Measurements from ENCODE around the gene SART3.

Gene SART3

DNA sequence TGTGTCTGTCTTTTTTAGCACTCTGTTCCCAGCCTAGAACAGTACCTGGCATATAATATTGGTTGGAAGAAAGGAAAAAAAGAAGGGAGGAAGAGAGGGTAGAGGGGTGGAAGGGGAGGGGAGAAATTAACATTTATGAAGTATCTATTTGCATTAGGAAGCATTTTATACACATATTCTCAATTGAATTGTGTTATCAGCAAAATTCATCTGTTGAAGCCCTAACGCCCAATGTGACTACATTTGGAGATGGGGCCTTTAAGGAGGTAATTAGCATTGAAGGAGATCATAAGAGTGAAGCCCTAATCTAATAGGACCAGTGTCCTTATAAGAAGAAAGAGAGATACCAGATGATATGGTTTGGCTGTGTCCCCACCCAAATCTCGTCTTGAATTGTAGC, 76.1 kb downstream of the SART3 start:
- no peak for DNase-seq

DNA sequence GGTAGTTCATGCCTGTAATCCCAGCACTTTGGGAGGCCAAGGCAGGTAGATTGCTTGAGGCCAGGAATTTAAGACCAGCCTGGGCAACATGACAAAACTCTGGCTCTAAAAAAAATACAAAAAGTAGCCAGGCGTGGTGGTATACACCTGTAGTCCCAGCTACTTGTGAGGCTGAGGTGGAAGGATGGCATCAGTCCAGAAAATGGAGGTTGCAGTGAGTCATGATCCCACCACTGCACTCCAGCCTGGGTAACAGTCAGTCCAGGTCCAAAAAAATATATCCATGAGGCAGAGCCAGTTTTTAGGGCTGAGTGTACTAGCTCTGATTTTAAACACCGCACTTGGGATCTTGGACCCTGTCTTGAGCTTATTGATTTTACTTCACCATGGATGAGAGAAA, 76.5 kb downstream of the SART3 start:
- no peak for DNase-seq

DNA sequence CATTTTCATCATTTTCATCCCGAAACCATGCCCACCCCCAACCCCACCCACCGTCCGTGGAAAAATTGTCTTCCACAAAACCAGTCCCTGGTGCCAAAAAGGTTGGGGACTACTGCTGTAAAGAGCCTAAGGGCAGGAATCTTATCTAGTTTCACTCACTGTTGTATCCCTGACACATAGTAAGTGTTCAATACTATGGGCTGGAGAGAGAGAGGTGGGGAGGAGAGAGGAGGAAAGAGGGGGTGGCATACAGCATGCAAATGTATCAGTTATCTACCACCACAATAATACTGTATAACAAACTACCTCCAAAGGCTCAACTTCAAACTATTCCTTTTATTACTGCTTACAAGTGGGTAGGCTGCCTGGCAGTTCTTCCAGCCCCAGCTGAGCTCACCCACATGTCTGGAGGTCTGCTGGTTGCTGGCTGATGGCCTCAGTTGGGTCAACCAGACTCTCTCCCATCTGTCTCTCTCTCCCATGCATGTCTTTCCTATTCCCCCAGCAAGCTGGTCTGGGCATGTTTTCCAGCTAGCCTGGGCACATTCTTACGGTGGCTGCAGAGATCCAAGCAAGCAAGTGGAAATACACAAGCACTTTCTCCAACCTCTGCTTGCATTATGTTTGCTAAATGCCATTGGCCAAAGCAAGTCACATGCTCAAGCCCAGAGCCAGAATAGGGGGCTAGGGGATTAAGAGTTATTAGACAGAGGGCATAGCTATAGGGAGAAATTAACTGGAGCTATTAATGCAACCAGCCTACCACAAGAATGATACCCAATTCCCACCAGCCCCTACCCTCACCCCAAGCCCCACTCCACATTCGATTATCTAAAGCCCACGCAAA, 77.5 kb downstream of the SART3 start:
- DNase-seq, result no peak

DNA sequence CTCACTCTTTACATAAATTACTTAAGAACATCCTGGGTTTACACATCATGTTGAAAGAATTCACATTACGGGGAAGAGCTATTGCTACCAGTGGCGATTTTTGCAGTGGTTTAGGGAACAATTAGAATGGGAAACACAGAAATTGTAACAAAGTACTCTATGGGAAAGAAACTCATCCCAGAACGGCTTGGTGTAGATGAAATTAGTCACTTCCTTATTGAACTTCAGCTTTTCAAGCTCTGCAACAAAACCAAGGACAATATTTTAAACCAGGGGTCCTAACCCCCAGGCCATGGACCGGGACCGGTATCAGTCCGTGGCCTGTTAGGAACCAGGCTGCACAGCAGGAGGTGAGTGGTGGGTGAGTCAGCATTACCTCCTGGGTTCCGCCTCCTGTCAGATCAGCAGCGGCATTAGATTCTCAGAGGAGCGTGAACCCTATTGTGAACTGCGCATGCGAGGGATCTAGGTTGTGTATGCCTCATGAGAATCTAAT, 78.2 kb downstream of the SART3 start:
- DNase-seq, result peak; percentile 42

DNA sequence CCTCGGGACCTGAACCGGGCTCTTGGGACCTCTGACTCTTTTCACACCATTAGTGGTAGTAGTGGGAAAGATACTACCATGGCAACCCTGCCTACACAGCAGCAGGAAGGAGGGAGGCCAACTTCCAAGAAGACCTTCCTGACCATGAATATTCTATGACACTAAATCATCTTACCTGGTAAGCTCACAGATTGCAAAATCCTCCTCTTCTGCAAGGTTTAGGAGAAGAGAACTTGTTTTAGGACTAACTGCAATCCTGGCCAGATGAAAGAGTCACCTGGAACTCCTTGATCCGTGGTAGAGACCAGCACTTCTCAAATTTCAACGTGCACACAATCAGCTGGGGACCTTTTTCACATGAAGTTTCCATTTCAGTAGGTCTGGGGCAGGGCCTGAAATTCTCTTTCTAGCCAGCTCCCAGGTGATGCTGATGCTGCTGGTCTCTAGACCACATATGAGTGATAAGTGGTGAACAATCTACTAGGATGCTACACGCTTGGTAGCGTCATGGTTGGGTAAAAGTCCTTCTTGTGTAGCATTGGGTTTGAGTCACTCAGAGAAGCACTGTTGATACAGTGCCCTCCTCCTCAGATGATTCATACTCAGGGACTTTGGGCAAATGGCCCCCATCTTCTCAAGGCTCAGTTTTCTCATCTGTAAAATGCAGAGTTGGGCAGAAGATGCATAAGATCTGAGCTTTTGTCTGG, 81.5 kb downstream of the SART3 start:
- DNase-seq, result peak; percentile 66

DNA sequence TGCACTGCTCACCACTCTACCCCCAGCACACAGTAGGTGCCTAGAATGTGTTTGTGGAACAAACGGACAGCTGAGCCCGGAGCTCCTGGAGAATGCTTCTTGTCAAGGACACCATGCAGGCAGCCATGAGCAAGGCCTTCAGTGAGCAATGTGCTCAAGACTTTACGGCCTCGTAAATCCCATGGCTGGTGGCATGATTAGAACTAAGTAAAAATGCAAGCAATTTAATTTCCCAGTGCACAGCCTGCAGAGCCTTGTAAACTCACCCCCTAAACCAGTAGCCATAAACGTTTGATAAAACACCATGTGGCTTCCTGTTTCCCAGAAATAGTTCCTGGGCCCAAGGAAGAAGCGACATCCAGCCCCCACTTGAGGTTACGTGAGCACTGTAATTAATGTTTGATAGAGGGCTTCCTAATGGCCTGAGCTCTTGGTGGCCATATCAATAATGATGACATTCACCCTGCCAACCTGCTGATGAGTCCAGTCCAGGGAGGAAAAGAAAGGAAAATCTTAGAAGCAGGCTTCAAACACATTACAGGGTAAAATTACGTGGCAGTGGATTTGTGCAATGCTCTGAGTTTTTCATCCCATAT, 82.3 kb downstream of the SART3 start:
- DNase-seq, result no peak

DNA sequence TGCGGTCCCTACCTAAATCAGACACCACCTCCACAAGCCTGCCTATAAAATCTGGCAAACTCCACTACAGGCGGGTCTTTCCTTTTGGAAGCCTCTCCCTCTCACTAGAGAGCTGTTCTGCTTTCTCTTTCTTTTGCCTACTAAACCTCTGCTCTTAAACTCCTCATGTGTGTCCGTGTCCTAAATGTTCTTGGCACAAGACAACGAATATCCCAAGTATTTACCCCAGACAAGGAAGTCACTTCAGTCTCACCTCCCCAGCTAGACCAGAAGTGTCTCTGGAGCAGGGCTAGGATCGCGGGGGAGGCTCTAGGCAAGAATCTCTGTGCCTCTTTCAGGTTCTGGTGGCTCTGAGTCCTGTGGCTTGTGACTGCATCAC, 83.1 kb downstream of the SART3 start:
- no peak for DNase-seq

DNA sequence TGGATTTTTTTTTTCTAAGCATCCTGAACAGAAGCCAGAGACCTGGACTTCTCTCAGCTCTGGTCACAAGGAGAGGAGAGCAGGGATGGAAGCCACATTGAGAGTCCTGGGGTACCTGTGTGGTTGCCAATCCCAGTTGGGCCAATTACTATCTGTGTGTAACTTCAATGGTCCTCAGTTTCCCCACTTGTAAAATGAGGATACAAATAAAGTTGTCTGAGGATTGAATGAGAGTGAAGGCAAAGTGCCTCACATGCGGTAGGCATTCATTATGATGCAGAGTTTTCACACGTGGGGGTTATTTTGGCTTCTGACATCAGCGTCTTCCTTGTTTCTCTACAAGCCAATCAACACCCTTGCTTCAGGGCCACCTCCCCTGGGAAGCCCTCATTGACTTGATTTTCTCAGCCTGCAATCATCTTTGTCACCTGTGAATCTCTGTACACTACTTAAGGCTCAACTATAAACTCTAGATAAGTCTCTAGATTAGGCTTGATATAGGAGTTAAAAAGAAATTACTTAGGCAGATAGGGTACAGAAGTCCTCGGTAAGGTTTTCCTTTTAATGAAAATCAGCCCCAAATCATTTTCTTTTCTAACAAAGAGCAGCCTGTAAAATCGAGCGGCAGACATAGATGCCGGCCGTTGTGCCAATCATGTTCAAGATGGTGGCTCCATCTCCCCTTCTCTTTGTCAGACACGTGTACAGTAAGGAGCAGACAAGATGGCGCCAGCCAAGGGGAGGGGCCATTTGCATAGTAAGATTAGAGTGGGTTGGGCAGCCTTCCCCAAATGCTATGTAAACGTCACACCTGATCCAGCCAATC, 83.7 kb downstream of the SART3 start:
- DNase-seq, result no peak

DNA sequence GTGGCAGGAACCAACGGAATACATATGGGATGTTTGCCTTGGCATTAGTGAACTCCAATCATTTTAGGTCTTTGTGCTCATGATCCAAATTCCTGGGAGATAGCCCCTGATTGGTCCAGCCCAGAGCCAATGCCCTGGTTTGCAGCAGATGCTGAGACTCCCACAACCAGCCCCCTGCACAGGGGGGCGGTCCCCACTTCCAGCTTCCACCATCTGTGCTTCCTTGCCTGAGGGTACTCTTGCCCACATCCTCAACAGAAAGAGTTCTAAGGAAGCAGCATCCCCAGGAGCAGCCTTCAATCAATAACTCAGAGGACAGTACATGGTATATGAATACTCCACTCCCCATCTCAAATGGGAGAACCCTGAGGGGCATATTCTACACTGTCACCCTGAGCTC, 85.6 kb downstream of the SART3 start:
- no peak for DNase-seq

DNA sequence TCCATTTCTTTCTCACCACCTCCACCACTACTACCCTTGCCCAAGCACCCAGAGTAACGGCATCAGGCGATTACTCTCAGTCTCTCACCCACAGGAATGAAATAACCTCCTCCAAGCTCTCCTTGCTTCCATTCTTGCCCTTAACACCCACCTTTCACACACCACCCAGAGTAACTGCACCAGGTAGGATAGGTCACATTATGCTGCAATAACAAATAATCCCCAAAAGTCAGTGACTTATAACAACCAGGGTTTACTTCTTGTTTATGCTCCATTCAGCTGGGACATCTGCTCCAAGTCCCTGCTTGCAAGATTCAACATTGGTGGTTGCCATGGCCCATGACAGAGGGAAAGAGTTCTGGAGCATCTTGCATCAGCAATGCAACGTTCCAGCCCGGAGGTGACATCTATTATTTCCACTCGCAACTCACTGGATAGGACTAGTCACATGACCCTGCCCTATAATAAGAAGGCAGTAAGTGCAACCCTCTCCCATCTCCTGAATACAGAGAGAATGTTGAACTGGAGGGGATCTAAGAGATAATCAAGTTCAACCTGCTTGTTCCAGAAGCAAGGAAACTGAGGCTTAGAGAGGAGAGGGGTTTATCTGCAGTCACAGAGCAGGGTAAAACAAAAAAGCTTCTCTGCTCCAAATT, 87.4 kb downstream of the SART3 start:
- DNase-seq, result no peak
